GM18868 (cell line): ENCODE measurements around the gene KCNK15.

Experiments
- ATAC-seq: cut with Tn5 transposase; IDR thresholded peaks from one replicate; pipeline ENCODE4 v1.9.1; 2021; ENCODE audit warnings: mild to moderate bottlenecking, moderate library complexity; ENCODE audit not compliant: unreplicated experiment

KCNK15 gene

GRCh38 chr20:44735816-44736169 lies 9.9 kb upstream of the KCNK15 start:
- ATAC-seq = no peak

DNA sequence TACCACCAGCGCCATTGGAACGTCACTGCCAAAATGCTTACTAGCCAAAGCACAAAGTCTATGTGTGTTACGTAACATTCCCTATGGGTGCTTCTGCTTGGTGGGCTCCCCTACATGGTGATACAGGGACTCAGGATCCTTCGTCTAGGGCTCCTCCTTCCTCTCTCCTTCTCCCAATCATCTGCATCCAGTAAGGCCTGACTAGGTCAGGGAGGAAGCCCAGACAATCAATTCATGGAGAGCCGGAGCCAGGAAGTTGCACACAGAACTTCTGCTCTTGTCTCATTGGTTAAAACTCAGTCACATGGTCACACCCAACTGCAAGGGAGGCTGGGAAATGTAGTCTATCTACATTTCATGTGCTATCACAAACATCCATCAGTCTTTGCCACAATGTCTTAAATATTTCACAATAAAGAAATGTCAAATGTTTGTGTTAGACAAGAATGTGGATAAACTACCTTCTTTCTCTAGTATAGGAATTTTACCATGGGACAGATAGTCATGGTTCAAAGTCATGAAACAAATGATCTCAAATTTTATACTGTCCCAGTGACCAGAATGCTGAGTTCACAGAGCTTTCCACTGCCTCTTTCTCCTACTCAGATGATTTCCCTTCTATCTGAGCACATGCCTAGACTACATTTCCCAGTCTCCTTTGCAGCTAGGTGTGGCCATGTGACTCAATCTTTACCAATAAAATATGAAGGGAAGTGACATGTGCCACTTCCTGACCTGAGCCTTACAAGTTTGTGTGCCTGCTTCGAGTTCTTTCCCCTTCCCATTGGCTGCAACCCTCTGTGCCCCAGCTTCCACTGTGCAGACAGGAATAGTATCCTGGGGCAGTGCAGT lies 9.3 kb upstream of the KCNK15 start:
- ATAC-seq = no peak

DNA sequence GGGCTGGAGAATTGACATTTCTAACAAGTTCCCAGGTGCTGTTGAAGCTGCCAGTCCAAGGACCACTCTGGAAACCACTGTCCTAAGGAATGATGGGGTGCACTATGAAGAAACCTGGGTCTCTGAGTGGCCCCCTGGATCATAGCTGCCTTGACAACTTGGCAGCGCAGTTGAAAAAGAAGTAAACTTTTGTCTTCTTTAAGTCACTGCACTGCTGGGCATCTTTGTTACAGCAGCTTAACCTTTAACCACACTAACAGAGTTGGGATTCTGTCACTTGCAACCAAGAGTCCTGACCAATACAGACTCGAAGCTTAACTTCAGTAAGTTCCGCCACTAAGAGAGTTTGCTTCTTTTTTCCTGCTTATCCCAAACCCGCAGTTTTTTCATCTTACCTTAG lies 8.5 kb upstream of the KCNK15 start:
- ATAC-seq = no peak

DNA sequence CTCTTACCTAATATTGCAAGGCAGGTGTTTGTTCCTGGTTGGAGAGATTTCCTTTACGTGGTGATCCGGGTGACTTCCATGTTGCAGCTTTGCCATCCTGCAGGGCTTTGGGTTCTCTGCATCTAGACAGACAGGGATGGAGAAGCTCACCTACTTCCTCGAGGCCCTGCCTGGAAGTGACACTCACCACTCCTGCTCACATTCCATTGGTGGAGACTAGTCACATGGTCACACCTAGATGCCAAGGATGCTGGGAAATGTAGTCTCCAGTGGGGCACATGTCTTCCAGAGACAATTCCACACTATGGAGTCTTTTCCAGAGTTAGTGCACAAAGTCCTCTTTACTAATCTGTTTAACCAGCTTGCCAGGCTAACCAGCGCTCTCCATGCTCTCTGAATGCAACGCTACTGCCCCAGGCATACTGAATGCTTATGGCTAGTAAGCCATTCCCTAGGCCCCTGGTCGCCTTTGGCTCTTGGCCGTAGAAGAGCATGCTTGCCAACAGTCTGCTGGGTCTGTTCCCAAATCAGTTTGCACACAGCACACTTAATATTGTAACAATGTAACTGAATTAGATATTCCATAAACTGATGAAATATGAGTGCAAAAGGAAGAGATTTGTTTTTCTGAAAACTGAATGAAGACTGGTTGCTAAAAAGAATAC lies 6.7 kb upstream of the KCNK15 start:
- no peak for ATAC-seq

DNA sequence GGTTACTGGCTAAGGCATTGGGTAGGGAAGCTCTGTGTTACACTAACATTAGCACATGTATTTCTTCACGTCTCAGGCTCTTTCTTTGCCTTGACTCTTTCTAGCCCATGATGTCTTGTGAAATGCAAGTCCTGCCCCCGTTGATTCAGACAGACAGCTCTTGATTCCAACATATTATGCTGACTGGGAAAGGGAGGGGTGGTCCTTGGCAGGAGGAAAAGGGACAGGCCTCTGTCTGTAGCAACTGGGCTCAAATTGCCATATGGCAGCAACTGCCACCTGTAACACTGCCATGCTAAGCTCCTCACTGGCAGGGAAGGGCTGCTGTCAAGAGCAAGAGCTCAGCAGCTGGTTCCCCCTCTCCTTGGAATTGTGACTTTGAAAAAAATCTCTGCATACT lies 5.7 kb upstream of the KCNK15 start:
- ATAC-seq = no peak

DNA sequence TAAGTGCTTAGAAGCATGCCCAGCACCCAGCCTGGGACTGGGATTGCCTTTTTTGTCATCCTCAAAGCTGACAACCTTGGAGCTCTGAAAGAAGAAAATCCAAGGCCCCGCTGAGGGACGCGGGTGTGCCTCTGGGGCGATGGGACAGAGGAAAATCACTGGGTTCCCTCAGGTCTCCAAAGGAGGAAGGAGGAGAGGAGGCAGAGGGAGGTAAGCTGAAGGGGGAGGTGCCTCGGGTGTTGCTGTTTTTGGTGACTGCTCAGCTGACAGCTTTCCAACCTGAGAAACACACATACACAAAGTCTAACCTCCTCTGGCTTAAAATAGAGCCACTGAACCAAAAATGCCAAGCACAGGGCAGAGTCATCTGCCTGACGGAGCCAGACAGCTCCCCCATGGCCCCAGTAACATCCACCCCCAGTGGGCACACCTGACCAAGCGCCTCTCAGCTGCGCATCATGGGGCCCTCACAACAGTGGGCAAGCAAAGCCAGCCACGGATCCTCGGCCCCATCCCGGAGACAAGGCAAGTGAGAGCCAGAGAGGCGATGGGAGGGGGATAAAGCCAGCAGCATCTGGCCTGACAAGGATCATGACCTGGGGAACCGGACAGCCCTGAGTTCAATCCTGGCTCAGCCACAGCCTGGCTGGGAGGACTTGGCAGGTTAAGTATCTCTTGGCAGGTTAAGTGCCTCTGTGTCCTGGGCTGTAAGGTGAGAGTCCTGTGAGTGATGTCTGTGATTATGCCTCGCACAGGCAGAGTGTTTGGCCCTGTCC lies 3.2 kb upstream of the KCNK15 start:
- no peak for ATAC-seq

GRCh38 chr20:44743080-44743701 lies 2.5 kb upstream of the KCNK15 start:
- no peak for ATAC-seq

GRCh38 chr20:44743916-44744655 lies 1.6 kb upstream of the KCNK15 start:
- no peak for ATAC-seq

DNA sequence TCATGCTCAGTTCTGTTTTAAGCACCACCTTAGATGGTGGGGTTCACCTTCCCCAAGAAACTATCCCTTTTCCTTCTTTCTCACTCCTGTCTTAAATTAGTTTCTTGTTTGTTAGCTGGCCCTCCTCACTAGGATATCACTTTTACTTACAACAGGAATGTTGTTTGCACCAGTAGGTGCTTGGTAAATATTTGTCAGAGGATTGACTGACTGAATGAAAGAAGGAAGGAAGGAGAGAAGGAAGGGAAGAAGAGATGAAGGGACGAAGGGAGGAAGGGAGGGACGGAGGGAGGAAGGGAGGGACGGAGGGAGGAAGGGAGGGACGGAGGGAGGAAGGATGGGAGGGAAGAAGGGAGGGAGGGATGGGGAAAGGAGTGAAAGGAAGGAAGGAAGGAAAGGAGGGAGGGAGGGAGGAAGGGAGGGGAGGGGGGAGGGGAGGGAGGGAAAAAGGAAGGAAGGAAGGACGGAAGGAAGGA lies 505 bp upstream of the KCNK15 start:
- no peak for ATAC-seq

- no peak for ATAC-seq
Measured at GRCh38 chr20:44746367-44747165, 901 bp downstream of the KCNK15 start.

- no peak for ATAC-seq
Measured at GRCh38 chr20:44747166-44748004, 1.7 kb downstream of the KCNK15 start.

DNA sequence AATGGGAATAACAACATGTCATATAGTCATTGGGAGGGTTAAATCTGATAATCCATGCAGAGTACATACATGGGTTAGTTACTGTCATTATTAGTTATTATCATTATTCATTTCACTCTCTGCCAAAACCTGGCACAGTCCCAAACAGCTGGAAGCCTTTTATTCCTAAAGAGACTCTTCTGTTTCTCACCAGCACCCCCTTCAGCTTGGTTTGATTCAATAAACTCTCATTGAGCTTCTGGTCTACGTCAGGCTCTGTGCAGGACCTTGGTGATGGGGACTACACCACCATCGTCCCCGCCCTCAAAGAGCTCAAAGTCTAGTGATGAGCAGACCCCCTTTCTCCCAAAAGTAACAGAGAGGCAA lies 2.3 kb downstream of the KCNK15 start:
- ATAC-seq = no peak

- no peak for ATAC-seq
Measured at GRCh38 chr20:44750081-44750805, 4.6 kb downstream of the KCNK15 start.

GRCh38 chr20:44752099-44752931 lies 6.7 kb downstream of the KCNK15 start:
- no peak for ATAC-seq

DNA sequence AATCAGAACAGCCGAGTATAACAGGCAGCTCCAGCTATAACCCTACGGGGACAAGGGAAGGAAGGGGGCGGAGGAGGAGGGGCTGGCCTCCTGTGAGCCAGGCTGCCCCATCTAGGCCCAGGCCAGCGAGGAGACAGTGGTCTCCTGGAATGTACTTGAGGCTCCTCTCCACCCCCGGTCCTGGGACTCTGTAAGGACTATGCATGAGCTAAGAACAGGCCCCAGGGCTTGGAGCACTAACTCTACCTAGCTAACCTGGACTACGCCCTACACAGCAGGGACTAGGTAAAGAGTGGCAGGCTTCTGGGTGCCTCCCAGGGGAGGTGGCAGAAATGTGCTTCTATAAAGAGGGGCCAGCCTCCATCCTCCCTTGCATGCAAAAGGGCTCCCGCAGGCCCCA lies 8.9 kb downstream of the KCNK15 start:
- no peak for ATAC-seq

DNA sequence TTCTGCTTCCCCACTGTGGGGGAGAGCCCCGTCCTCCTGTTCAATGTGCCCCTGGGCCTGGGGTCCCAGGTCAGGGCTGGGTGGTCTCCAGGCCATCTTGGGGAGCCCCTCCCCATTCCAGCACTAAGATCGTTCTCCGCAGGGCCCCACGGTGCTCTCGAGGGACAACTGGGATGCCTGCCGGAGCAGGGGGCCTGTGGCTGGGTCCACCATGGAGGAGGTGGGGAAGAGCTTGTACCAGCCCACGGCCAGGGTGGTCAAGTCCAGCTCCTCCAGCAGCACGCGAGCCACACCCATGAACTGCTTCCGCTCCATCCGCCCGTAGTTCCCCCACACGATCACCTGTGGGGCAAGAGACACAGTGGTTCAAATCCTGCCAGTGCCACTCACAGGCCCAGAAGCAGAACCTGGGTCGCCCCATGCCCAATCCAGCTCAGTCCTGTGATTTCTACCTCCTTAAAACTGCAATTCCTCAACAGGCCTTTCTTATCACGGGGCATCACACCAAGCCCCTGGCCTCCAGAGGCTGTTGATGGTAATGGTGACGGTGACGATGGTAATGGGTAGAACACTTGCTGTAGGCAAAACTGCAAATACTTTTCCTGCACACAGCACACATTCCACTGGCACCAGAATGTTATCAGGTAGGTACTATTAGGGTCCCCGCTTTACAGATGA lies 10.5 kb downstream of the KCNK15 start:
- ATAC-seq = no peak

GRCh38 chr20:44756956-44757355 lies 11.3 kb downstream of the KCNK15 start:
- ATAC-seq = no peak
